Smooth muscle cell of the brain vasculature (primary cell): Measurements from ENCODE around the gene ERICH2.

Experiments
- DNase-seq: peaks from one replicate; pipeline ENCODE4 v3.0.0-alpha.2; 2012; ENCODE audit warnings: low read depth, low spot score

ERICH2 gene

GRCh38 chr2:170817093-170818035 is 47.2 kb downstream of the ERICH2 start:
- no peak for DNase-seq

GRCh38 chr2:170818036-170818751 is 48.0 kb downstream of the ERICH2 start:
- no peak for DNase-seq

GRCh38 chr2:170818752-170819470 is 48.7 kb downstream of the ERICH2 start:
- no peak for DNase-seq

GRCh38 chr2:170819680-170820664 is 49.8 kb downstream of the ERICH2 start:
- DNase-seq, result no peak

GRCh38 chr2:170820757-170821530 is 50.8 kb downstream of the ERICH2 start:
- no peak for DNase-seq

GRCh38 chr2:170821531-170822289 is 51.5 kb downstream of the ERICH2 start:
- no peak for DNase-seq

GRCh38 chr2:170822290-170823087 is 52.3 kb downstream of the ERICH2 start:
- DNase-seq, result no peak

- DNase-seq, result no peak
Measured at GRCh38 chr2:170823088-170823897, 53.1 kb downstream of the ERICH2 start.

- DNase-seq, result no peak
Measured at GRCh38 chr2:170823898-170824215, 53.7 kb downstream of the ERICH2 start.

- DNase-seq, result no peak
Measured at GRCh38 chr2:170824526-170825015, 54.4 kb downstream of the ERICH2 start.

- DNase-seq, result no peak
Measured at GRCh38 chr2:170827841-170828532, 57.8 kb downstream of the ERICH2 start.

GRCh38 chr2:170828533-170828916 is 58.3 kb downstream of the ERICH2 start:
- no peak for DNase-seq

- DNase-seq, result no peak
Measured at GRCh38 chr2:170829036-170829435, 58.9 kb downstream of the ERICH2 start.

- DNase-seq, result no peak
Measured at GRCh38 chr2:170830166-170830565, 60.0 kb downstream of the ERICH2 start.

- no peak for DNase-seq
Measured at GRCh38 chr2:170831115-170831514, 60.9 kb downstream of the ERICH2 start.

GRCh38 chr2:170836027-170836426 is 65.8 kb downstream of the ERICH2 start:
- no peak for DNase-seq

- no peak for DNase-seq
Measured at GRCh38 chr2:170840717-170841210, 70.6 kb downstream of the ERICH2 start.
